ENCODE results near the gene UGT1A10. TPM values are rescaled to one million over a fixed set of nuclear protein-coding genes. Genes with fewer than 3 reads are reported as not detected.

UGT1A10 gene
- total RNA-seq, 1 donor from 2014 or later, result not detected

- peak; percentile 54 for DNase-seq (ENCODE audit: extremely low spot score, unreplicated experiment)
- no peak for TF ChIP-seq CTCF (conservative IDR thresholded peaks at IDR 0.05)
- no peak overlapping the region for H3K4me3 Mint-ChIP-seq
- peaks cover 10% of the 10 kb centered on the region for H3K27me3 Mint-ChIP-seq
- no peaks in the 10 kb centered on the region for H3K4me1 Mint-ChIP-seq (ENCODE audit: unreplicated experiment)
- H3K36me3 Mint-ChIP-seq, result no peaks in the 10 kb centered on the region
- no peak overlapping the region for H3K27ac Mint-ChIP-seq
- no peaks in the 10 kb centered on the region for H3K9me3 Mint-ChIP-seq
Measured at GRCh38 chr2:233798335-233799086, 162.3 kb downstream of the UGT1A10 start.

GRCh38 chr2:233799087-233799665 is 162.9 kb downstream of the UGT1A10 start:
- Mint-ChIP-seq H3K9me3 (no peaks in the 10 kb centered on the region), H3K27ac (no peak overlapping the region), H3K36me3 (no peaks in the 10 kb centered on the region), H3K27me3 (peaks cover 17% of the 10 kb centered on the region), H3K4me3 (no peak overlapping the region), H3K4me1 (ENCODE audit: unreplicated experiment) (no peaks in the 10 kb centered on the region)
- no peak for TF ChIP-seq CTCF (conservative IDR thresholded peaks at IDR 0.05)
- DNase-seq (ENCODE audit: extremely low spot score, unreplicated experiment), result peak; percentile 49

- no peaks in the 10 kb centered on the region for H3K9me3 Mint-ChIP-seq
- no peak overlapping the region for H3K4me3 Mint-ChIP-seq
- no peak for TF ChIP-seq CTCF (conservative IDR thresholded peaks at IDR 0.05)
- H3K36me3 Mint-ChIP-seq, result no peaks in the 10 kb centered on the region
- H3K27me3 Mint-ChIP-seq, result peaks cover 21% of the 10 kb centered on the region
- no peaks in the 10 kb centered on the region for H3K4me1 Mint-ChIP-seq (ENCODE audit: unreplicated experiment)
- H3K27ac Mint-ChIP-seq, result no peak overlapping the region
- DNase-seq (ENCODE audit: extremely low spot score, unreplicated experiment), result no peak
Measured at GRCh38 chr2:233799716-233800115, 163.5 kb downstream of the UGT1A10 start.

GRCh38 chr2:233800208-233800607 is 164.0 kb downstream of the UGT1A10 start:
- no peak overlapping the region for H3K4me3 Mint-ChIP-seq
- peaks cover 25% of the 10 kb centered on the region for H3K27me3 Mint-ChIP-seq
- no peaks in the 10 kb centered on the region for H3K36me3 Mint-ChIP-seq
- TF ChIP-seq CTCF (conservative IDR thresholded peaks at IDR 0.05), result no peak
- DNase-seq (ENCODE audit: extremely low spot score, unreplicated experiment), result no peak
- H3K9me3 Mint-ChIP-seq, result no peaks in the 10 kb centered on the region
- H3K4me1 Mint-ChIP-seq (ENCODE audit: unreplicated experiment), result no peaks in the 10 kb centered on the region
- no peak overlapping the region for H3K27ac Mint-ChIP-seq

GRCh38 chr2:233801357-233802131 is 165.3 kb downstream of the UGT1A10 start:
- DNase-seq (ENCODE audit: extremely low spot score, unreplicated experiment), result peak; percentile 43
- Mint-ChIP-seq H3K4me3 (no peak overlapping the region), H3K9me3 (no peaks in the 10 kb centered on the region), H3K27me3 (peaks cover 27% of the 10 kb centered on the region), H3K4me1 (ENCODE audit: unreplicated experiment) (no peaks in the 10 kb centered on the region), H3K36me3 (no peaks in the 10 kb centered on the region), H3K27ac (no peak overlapping the region)
- TF ChIP-seq CTCF (conservative IDR thresholded peaks at IDR 0.05), result no peak
